DOHH2 (cell line): ENCODE results near the gene CDC123.

Experiments used
- CTCF ChIP-seq: fragments of 200-600 bp; sonication (generic); IDR thresholded peaks from one replicate; pipeline ENCODE4 v1.5.1; 2014; ENCODE audit warnings: antibody characterized with exemption, mild to moderate bottlenecking, low read depth, low read length; ENCODE audit not compliant: poor library complexity, severe bottlenecking
- EZH2phosphoT487 ChIP-seq: fragments of 200-600 bp; sonication (generic); IDR thresholded peaks from 2 replicates; pipeline ENCODE4 v1.6.1; 2017; ENCODE audit warnings: borderline replicate concordance, mild to moderate bottlenecking, antibody characterized with exemption, low read length, moderate library complexity, mixed read lengths

GRCh38 chr10:12228851-12229250 is 32.9 kb downstream of the CDC123 start:
- TF ChIP-seq CTCF = no peak
- TF ChIP-seq EZH2phosphoT487 = no peak
